Measurements from ENCODE around the gene CADPS2.

CADPS2 gene

GRCh38 chr7:122605929-122606328 is 280.3 kb downstream of the CADPS2 start:
- no peak for DNase-seq (ENCODE audit: low read depth in 2 of 2)

- DNase-seq (ENCODE audit: low read depth in 2 of 2) = no peak
Measured at GRCh38 chr7:122604251-122604650, 282.0 kb downstream of the CADPS2 start.

- no peak for DNase-seq (ENCODE audit: low read depth in 2 of 2)
Measured at GRCh38 chr7:122602800-122603199, 283.5 kb downstream of the CADPS2 start.

- no peak for DNase-seq (ENCODE audit: low read depth in 2 of 2)
Measured at GRCh38 chr7:122600630-122601029, 285.6 kb downstream of the CADPS2 start.

- DNase-seq (ENCODE audit: low read depth in 2 of 2) = no peak
Measured at GRCh38 chr7:122600042-122600441, 286.2 kb downstream of the CADPS2 start.

DNA sequence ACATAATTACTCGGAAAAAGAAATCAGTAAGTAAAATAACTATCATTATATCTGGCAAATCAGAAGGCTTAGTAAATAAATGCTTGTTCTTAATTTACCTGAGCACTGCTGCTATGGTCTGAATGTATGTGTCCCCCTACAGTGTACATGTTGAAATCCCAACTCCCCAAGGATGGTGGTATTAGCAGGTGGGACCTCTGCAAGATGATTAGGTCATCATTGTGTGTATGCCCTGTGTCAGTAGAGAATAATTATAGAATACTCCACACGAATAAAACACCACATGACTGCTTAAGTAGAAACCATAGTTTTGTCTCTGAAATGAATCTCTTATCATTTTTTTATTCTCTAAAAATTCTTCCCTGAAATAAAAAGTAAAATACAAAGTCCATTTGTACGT is 289.0 kb downstream of the CADPS2 start:
- no peak for DNase-seq (ENCODE audit: low read depth in 2 of 2)

GRCh38 chr7:122595885-122596284 is 290.4 kb downstream of the CADPS2 start:
- DNase-seq (ENCODE audit: low read depth in 2 of 2) = no peak

DNA sequence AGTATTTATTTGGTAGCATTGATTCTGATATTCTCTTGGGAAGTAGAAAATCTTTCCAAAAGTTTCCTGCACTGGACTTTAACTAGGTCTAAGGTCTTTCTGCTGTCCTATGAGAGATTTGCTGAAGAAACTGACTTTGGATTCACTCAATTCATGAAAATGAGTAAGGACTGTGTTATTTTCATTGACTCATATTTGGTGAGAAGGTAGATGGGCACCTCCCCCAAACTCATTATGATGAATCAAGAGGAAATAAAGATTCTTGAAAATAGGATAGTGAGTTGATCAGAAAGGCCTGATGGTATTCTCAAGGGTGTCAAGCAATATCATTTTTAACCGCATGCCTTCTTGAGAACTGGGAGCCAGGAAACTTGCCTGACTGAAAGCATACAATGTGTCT is 297.6 kb downstream of the CADPS2 start:
- DNase-seq (ENCODE audit: low read depth in 2 of 2) = no peak

GRCh38 chr7:122584676-122585251 is 301.5 kb downstream of the CADPS2 start:
- DNase-seq (ENCODE audit: low read depth in 2 of 2) = no peak

DNA sequence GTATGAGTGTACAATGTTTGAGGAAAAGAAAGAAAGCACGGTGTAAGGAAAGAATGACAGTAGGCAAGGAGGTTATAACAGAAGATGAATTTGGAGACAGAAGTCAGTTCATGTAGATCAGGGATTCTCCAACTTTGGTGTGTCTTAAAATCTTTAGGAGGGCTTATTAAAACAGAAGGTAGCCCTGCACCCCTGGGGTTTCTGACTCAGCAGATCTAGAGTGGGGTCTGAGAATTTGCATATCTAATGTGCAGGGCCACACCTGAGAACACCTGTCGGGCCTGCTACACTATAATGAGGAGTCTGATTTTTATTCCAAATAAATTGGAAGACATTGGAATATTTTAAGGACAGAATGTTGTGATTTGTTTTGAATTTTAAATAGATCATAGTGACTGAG is 307.9 kb downstream of the CADPS2 start:
- DNase-seq (ENCODE audit: low read depth in 2 of 2) = no peak

DNA sequence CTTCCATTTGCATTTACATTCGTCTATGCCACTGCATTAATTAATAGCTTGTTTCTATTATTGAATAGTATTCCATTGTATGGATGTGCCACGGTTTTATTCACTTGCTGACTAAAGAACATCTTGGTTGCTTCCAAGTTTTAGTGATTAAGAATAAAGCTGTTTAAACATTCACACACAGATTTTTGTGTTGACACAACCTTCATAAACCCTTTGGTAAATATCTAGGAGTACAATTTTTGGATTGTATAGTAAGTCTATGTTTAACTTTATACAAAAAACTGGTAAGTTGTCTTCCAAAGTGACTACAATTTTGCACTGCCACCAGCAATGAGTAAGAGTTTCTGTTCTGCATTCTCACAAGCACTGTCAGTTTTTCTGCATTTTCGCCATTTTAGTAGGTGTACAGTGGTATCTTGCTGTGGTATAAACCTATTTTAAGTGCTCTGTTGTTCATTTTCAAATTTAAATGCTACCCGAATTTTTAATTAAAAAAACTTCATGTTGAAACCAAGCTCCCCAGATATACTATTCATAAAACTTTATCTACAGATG is 308.7 kb downstream of the CADPS2 start:
- DNase-seq (ENCODE audit: low read depth in 2 of 2) = no peak

DNA sequence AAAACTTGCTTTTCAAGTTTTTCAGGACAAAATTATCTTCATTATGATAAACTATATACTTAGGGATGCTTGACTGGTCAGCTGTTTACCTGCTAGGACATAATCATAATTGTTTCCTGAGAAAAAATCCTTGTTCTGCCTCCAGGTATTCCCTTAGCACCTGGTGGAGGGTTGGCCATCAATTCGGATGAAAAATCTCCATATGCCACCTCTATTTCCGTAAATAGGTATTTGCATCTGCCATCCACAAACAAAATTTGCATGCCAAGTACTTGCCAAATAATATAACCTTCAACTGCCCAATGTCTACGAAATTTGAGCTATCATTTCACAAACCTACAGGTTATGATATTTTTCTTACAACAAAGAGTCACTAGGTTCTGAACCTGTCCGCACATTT is 313.6 kb downstream of the CADPS2 start:
- DNase-seq (ENCODE audit: low read depth in 2 of 2) = no peak

GRCh38 chr7:122561326-122561725 is 324.9 kb downstream of the CADPS2 start:
- no peak for DNase-seq (ENCODE audit: low read depth in 2 of 2)

- no peak for DNase-seq (ENCODE audit: low read depth in 2 of 2)
Measured at GRCh38 chr7:122556873-122557542, 329.3 kb downstream of the CADPS2 start.

DNA sequence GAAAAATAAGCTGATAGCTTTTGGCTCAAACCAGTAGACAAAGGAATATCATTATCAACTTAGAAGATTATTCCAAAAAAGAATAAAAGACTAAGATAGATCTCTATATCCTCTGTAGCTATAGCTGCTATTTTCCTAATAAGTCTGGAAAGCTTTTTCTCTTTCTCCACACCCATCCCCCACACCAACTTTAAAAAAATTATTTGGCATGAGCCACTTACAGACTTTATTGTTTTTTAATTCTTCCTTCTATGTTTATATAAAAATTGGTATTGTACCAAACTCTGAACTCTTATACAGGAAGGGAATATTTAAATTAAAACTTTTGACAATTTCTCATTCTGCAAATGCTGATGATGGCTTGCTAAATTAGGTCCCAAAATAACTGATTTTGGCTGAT is 330.0 kb downstream of the CADPS2 start:
- no peak for DNase-seq (ENCODE audit: low read depth in 2 of 2)

GRCh38 chr7:122553761-122554160 is 332.5 kb downstream of the CADPS2 start:
- no peak for DNase-seq (ENCODE audit: low read depth in 2 of 2)

- no peak for DNase-seq (ENCODE audit: low read depth in 2 of 2)
Measured at GRCh38 chr7:122552769-122553168, 333.5 kb downstream of the CADPS2 start.

- no peak for DNase-seq (ENCODE audit: low read depth in 2 of 2)
Measured at GRCh38 chr7:122550545-122550944, 335.7 kb downstream of the CADPS2 start.

GRCh38 chr7:122549578-122549977 is 336.7 kb downstream of the CADPS2 start:
- DNase-seq (ENCODE audit: low read depth in 2 of 2) = no peak

GRCh38 chr7:122546496-122546895 is 339.8 kb downstream of the CADPS2 start:
- DNase-seq (ENCODE audit: low read depth in 2 of 2) = no peak

- DNase-seq (ENCODE audit: low read depth in 2 of 2) = no peak
Measured at GRCh38 chr7:122544463-122544862, 341.8 kb downstream of the CADPS2 start.

GRCh38 chr7:122543891-122544290 is 342.4 kb downstream of the CADPS2 start:
- DNase-seq (ENCODE audit: low read depth in 2 of 2) = no peak

DNA sequence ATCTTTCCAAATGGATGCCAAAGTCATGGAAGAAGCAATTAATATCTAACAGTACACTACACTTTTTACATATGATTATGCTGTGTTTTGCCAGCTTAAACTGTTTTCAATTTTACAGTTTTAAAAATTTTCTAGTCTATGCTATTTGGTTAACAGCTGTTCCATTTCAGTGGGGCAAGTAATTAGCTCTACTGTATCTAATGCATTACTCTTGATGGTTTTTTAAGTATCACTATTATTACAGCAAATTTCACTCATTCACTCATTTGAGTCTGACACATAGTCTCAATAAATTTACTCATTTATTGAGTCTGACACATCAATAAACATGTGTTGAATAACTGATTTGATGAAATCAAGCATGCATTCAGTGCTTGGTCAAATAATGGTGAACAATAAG is 343.1 kb downstream of the CADPS2 start:
- no peak for DNase-seq (ENCODE audit: low read depth in 2 of 2)

DNA sequence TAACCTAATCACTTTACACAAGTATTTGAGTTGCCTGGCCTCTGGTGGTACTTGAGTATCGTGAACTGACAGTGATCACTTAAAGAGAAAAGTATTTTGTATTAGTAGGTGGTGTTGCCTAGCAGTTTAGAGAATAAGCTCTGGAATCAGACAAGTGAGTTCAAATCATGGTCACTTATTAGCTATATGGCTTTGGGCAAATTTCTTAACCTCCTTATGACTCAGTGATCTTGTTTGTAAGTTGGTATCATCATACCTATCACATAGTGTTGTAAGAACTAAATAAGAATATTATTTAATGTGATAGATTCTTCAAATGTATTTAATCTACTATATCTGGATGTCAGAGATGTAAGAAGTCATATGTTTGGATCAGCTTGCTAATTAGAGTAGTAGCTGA is 351.2 kb downstream of the CADPS2 start:
- DNase-seq (ENCODE audit: low read depth in 2 of 2) = no peak

Data from stimulated activated CD8-positive, alpha-beta memory T cell treated with anti-CD3 and anti-CD28 coated beads, Interleukin-7, amount 100 ng/mL, for 4 hours (primary cell).